Endothelial cell of umbilical vein (primary cell): ENCODE data around the gene SLC46A3. TPM values are rescaled to one million over a fixed set of nuclear protein-coding genes. Genes with fewer than 3 reads are reported as not detected.
"Not testable (repeated sequence)": the region's sequence is repeated elsewhere in the genome, so short reads cannot be mapped to it uniquely, and the experiment has no call there.

Experiments
- BruUV-seq: library from RNA; stranded (reverse); fragments of 400-500 nt; replicated peaks from 2 replicates; lab custom pipeline; 2021; lab: Mats Ljungman, UMichigan
- CTCF ChIA-PET: fragments of 300-600, 350-600 bp; sonication (Branson Sonifier 250); formaldehyde crosslinking; loops from one replicate; lab custom pipeline; 2021; ENCODE audit warnings: antibody characterized with exemption, inconsistent platforms; lab: Charles Lee
- POLR2A ChIA-PET: fragments of 300-600, 350-600 bp; sonication (Branson Sonifier 250); formaldehyde crosslinking; loops from one replicate; lab custom pipeline; 2021; ENCODE audit warnings: antibody characterized with exemption, inconsistent platforms; lab: Charles Lee
- DNase-seq: peaks from one replicate; pipeline ENCODE4 v3.0.0-alpha.2; 2011; ENCODE audit warnings: low read depth, low spot score
- FAIRE-seq: peaks from 2 replicates; lab custom pipeline; 2011; peaks lifted over from hg19 to GRCh38; lab: Jason Lieb, UNC
- H2AFZ ChIP-seq: 2 replicates; pipeline ENCODE4 v1.6.0; 2012; ENCODE audit warnings: low read depth, low read length, control low read depth, inconsistent platforms
- H3K27ac ChIP-seq: 2 replicates; pipeline ENCODE4 v1.5.1; 2011; ENCODE audit warnings: low read depth, mild to moderate bottlenecking, control low read depth, low read length, moderate library complexity; ENCODE audit not compliant: insufficient read depth
- H3K27me3 ChIP-seq, 2 experiments: 2 replicates each; pipeline versions ENCODE4 v1.6.0 to v1.6.1; 2011; ENCODE audit warnings: low read length in 2 of 2, mixed read lengths in 1 of 2; ENCODE audit not compliant: control insufficient read depth in 2 of 2, insufficient read depth in 2 of 2
- H3K36me3 ChIP-seq, 2 experiments: 2 replicates in 1 of 2; 3 replicates in 1 of 2; pipeline ENCODE4 v1.5.1; 2011; ENCODE audit warnings: low read length in 2 of 2, mild to moderate bottlenecking in 1 of 2, moderate library complexity in 1 of 2; ENCODE audit not compliant: control insufficient read depth in 2 of 2, insufficient read depth in 2 of 2; ENCODE audit errors: extremely low read depth in 1 of 2
- H3K4me1 ChIP-seq: 3 replicates; pipeline ENCODE4 v1.5.1; 2011; ENCODE audit warnings: mild to moderate bottlenecking, low read length; ENCODE audit not compliant: control insufficient read depth, insufficient read depth; ENCODE audit errors: extremely low read depth
- H3K4me2 ChIP-seq: 2 replicates; pipeline ENCODE4 v1.6.1; 2011; ENCODE audit warnings: low read length, control low read depth, mixed read lengths; ENCODE audit not compliant: insufficient read depth
- H3K4me3 ChIP-seq, 3 experiments: fragments of 200-600 bp in 1 of 3; sonication (generic), shearing (Covaris generic) in 1 of 3; replicated peaks in 1 of 3; 2 replicates each; pipeline ENCODE4 v1.5.1; 2011 to 2016; ENCODE audit warnings: control low read depth in 3 of 3, low read length in 3 of 3, mild to moderate bottlenecking in 2 of 3, inconsistent platforms in 1 of 3, low read depth in 1 of 3, moderate library complexity in 1 of 3; ENCODE audit not compliant: insufficient read depth in 1 of 3
- H3K79me2 ChIP-seq: 2 replicates; pipeline ENCODE4 v1.6.0; 2012; ENCODE audit warnings: low read length, inconsistent platforms; ENCODE audit not compliant: control insufficient read depth, insufficient read depth
- H3K9ac ChIP-seq: replicated peaks from 2 replicates; pipeline ENCODE3; 2011; ENCODE audit warnings: low read length, control low read depth; ENCODE audit not compliant: insufficient read depth; ENCODE audit errors: extremely low read depth
- H3K9me1 ChIP-seq: replicated peaks from 3 replicates; pipeline ENCODE4 v1.6.0; 2011; ENCODE audit warnings: mild to moderate bottlenecking, low read length; ENCODE audit not compliant: control insufficient read depth, insufficient read depth; ENCODE audit errors: extremely low read depth
- H3K9me3 ChIP-seq: replicated peaks from 2 replicates; pipeline ENCODE4 v1.5.1; 2012; ENCODE audit warnings: low read length, inconsistent platforms; ENCODE audit not compliant: control insufficient read depth, insufficient read depth
- H4K20me1 ChIP-seq: replicated peaks from 2 replicates; pipeline ENCODE3; 2011; ENCODE audit warnings: mild to moderate bottlenecking, low read length; ENCODE audit not compliant: control insufficient read depth, insufficient read depth; ENCODE audit errors: extremely low read depth
- CTCF ChIP-seq, 2 donors: IDR thresholded peaks; 1 replicate in 1 of 2; 2 replicates in 1 of 2; pipeline ENCODE4 v1.5.1; 2011; ENCODE audit warnings: low read length in 2 of 2, mild to moderate bottlenecking in 2 of 2, moderate library complexity in 2 of 2, control low read depth in 1 of 2, inconsistent platforms in 1 of 2, low read depth in 1 of 2; ENCODE audit not compliant: insufficient read depth in 1 of 2; ENCODE audit errors: extremely low read depth in 1 of 2
- EZH2 ChIP-seq: IDR thresholded peaks from 2 replicates; pipeline ENCODE4 v1.6.1; 2012; ENCODE audit warnings: borderline replicate concordance, low read depth, mild to moderate bottlenecking, moderate library complexity, low read length, inconsistent platforms; ENCODE audit not compliant: severe bottlenecking
- GATA2 ChIP-seq: IDR thresholded peaks from 2 replicates; pipeline ENCODE4 v1.7.0; 2011; ENCODE audit warnings: low read depth, mild to moderate bottlenecking, moderate library complexity, mixed read lengths, low read length; ENCODE audit not compliant: insufficient read length, insufficient read depth
- MYC ChIP-seq: IDR thresholded peaks from one replicate; pipeline ENCODE4 v1.6.1; 2011; ENCODE audit warnings: mild to moderate bottlenecking, low read depth, low read length
- POLR2A ChIP-seq: IDR thresholded peaks from 2 replicates; pipeline ENCODE4 v1.6.1; 2012; ENCODE audit warnings: low read depth, mild to moderate bottlenecking, control low read depth, low read length
- POLR2AphosphoS5 ChIP-seq: IDR thresholded peaks from 2 replicates; pipeline ENCODE4 v1.6.1; 2012; ENCODE audit warnings: low read depth, mild to moderate bottlenecking, control low read depth, low read length, moderate library complexity; ENCODE audit not compliant: insufficient read depth
- dilution Hi-C: fragments of 300-500 bp; cut with MboI; formaldehyde crosslinking; loops from one replicate; pipeline ENCODE4 v1.15.0; 2019; ENCODE audit warnings: low sequenced_read_pairs; ENCODE audit not compliant: extremely low pct_ligation_motif_present
- intact Hi-C: fragments of 100-400 bp; cut with micrococcal nuclease; formaldehyde crosslinking; loops from one replicate; pipeline ENCODE4 v1.10.0; 2022
- polyA plus RNA-seq, 4 experiments: library from polyadenylated mRNA; depleted of rRNA in 3 of 4; stranded (reverse) in 3 of 4; unstranded in 1 of 4; fragments of >200 nt; gene quantifications; 2 replicates each; pipeline versions ENCODE4 v1.2.1 to v1.2.3, GENCODE V29; 2011 to 2012; ENCODE audit warnings: missing spikeins in 1 of 4
- total RNA-seq: library from RNA; stranded (reverse); gene quantifications from 2 replicates; pipeline ENCODE4 v1.2.3, GENCODE V29; 2021

SLC46A3 gene
- total and polyA plus RNA-seq, 2 donors (not counting 3 experiments of a cell fraction or from before 2014, with no cell fraction given): 2.0 to 2.1 TPM

- Histone ChIP-seq H3K4me2 (no peak overlapping the region), H3K4me3 (no peak overlapping the region), H3K36me3 (no peaks in the 10 kb centered on the region), H3K27ac (no peak overlapping the region), H3K9ac (no peak overlapping the region), H3K4me1 (no peaks in the 10 kb centered on the region), H4K20me1 (no peaks in the 10 kb centered on the region), H3K9me3 (no peaks in the 10 kb centered on the region), H3K27me3 (peaks cover 2% of the 10 kb centered on the region in 2 experiments), H3K9me1 (no peaks in the 10 kb centered on the region), H2AFZ (no peak overlapping the region), H3K79me2 (no peaks in the 10 kb centered on the region)
- intact Hi-C loops (no loop called here), dilution Hi-C loops (no loop called here)
- ChIA-PET CTCF (interaction anchor here (2.4 kb wide), 1 partner anchor 112 kb away, joined by 10 read pairs; no protein-coding TSS in a partner anchor), POLR2A (no interaction called here)
- DNase-seq: no peak
- FAIRE-seq: no peak
- no peak for TF ChIP-seq MYC
- TF ChIP-seq CTCF (IDR thresholded peaks at IDR 0.05; ENCODE audit: extremely low read depth in 1 of 2, insufficient read depth in 1 of 2, low read depth in 1 of 2, low read length in 2 of 2): no peak
- TF ChIP-seq POLR2AphosphoS5: no peak
- no peak for TF ChIP-seq GATA2
- TF ChIP-seq POLR2A: no peak
- TF ChIP-seq EZH2: no peak
- no TSS peak for BruUV-seq
These were observed 34.5 kb downstream of the SLC46A3 start for GRCh38 chr13:28684257-28684656.

- H3K9me1 ChIP-seq, H3K27ac ChIP-seq, FAIRE-seq, H3K27me3 ChIP-seq, POLR2A ChIA-PET, H3K9me3 ChIP-seq, H4K20me1 ChIP-seq, H3K4me3 ChIP-seq, H3K4me2 ChIP-seq, DNase-seq, H2AFZ ChIP-seq, H3K4me1 ChIP-seq, H3K36me3 ChIP-seq, H3K79me2 ChIP-seq, H3K9ac ChIP-seq, dilution Hi-C loops, BruUV-seq, intact Hi-C loops: not testable (repeated sequence)
- CTCF ChIA-PET: interaction anchor here (1.0 kb wide), 1 partner anchor 113 kb away, joined by 6 read pairs; no protein-coding TSS in a partner anchor
These were observed 35.6 kb downstream of the SLC46A3 start for GRCh38 chr13:28683169-28683568.
